CD4-positive, CD25-positive, alpha-beta regulatory T cell (primary cell): Measurements from ENCODE around the gene FASN. TPM values are rescaled to one million over a fixed set of nuclear protein-coding genes. Genes with fewer than 3 reads are reported as not detected.

Experiments
- ATAC-seq, 2 donors: fragments of 150-1000 bp; cut with Tn5 transposase; one replicate each; pipeline ENCODE4 v1.10.0; 2021; ENCODE audit warnings: low read depth in 2 of 2, moderate number of reproducible peaks in 2 of 2, moderate library complexity in 1 of 2
- DNase-seq, 3 donors: peaks; one replicate each; pipeline versions ENCODE4 v3.0.0 to v3.0.0-alpha.2; 2012 to 2022; ENCODE audit warnings: mixed read lengths in 1 of 3
- H3K27ac ChIP-seq: one replicate; pipeline ENCODE4 v1.7.0; 2013; ENCODE audit warnings: mild to moderate bottlenecking, low read length; ENCODE audit not compliant: insufficient read depth, poor library complexity, severe bottlenecking
- H3K27me3 ChIP-seq: one replicate; pipeline ENCODE4 v1.7.0; 2013; ENCODE audit warnings: low read length; ENCODE audit not compliant: control insufficient read depth, insufficient read depth
- H3K36me3 ChIP-seq: one replicate; pipeline ENCODE4 v1.7.0; 2013; ENCODE audit warnings: mild to moderate bottlenecking, low read length, moderate library complexity; ENCODE audit not compliant: control insufficient read depth, insufficient read depth
- H3K4me1 ChIP-seq: 2 replicates; pipeline ENCODE4 v1.7.0; 2013; ENCODE audit warnings: mild to moderate bottlenecking, low read length; ENCODE audit not compliant: insufficient read depth, control insufficient read depth, poor library complexity, severe bottlenecking
- H3K4me3 ChIP-seq: one replicate; pipeline ENCODE4 v1.7.0; 2013; ENCODE audit warnings: low read depth, mild to moderate bottlenecking, low read length, moderate library complexity
- H3K9me3 ChIP-seq, 2 experiments: 1 replicate in 1 of 2; 2 replicates in 1 of 2; pipeline ENCODE4 v1.7.0; 2013; ENCODE audit warnings: low read length in 2 of 2, mild to moderate bottlenecking in 1 of 2, moderate library complexity in 1 of 2; ENCODE audit not compliant: control insufficient read depth in 2 of 2
- H3K27ac Mint-ChIP-seq, 3 donors: one replicate each; pipeline ENCODE4 v1.8.0; 2020 to 2022; ENCODE audit warnings: mild to moderate bottlenecking in 3 of 3, mixed read lengths in 3 of 3, moderate library complexity in 2 of 3
- H3K27me3 Mint-ChIP-seq: one replicate; pipeline ENCODE4 v1.8.0; 2022; ENCODE audit warnings: mild to moderate bottlenecking, mixed read lengths
- H3K36me3 Mint-ChIP-seq: one replicate; pipeline ENCODE4 v1.8.0; 2020; ENCODE audit warnings: mixed read lengths
- H3K4me1 Mint-ChIP-seq, 4 donors: one replicate each; pipeline ENCODE4 v1.8.0; 2020 to 2022; ENCODE audit warnings: mixed read lengths in 4 of 4, mild to moderate bottlenecking in 1 of 4
- H3K4me3 Mint-ChIP-seq, 4 donors: one replicate each; pipeline ENCODE4 v1.8.0; 2020 to 2022; ENCODE audit warnings: mild to moderate bottlenecking in 4 of 4, mixed read lengths in 4 of 4, moderate library complexity in 3 of 4
- H3K9me3 Mint-ChIP-seq, 7 donors: one replicate each; pipeline ENCODE4 v1.8.0; 2020 to 2022; ENCODE audit warnings: mixed read lengths in 7 of 7, mild to moderate bottlenecking in 3 of 7, moderate library complexity in 2 of 7
- polyA plus RNA-seq, 4 donors: library from polyadenylated mRNA; unstranded; fragments of 300-500 nt; fragmentation: Illumina TruSeq; gene quantifications; one replicate each; pipeline ENCODE4 v1.2.3, GENCODE V29; 2021
- total RNA-seq: library from RNA; stranded (reverse); gene quantifications from one replicate; pipeline ENCODE4 v1.2.3, GENCODE V29; 2022

Gene FASN
- total and polyA plus RNA-seq, 5 donors from 2014 or later, result 0.23 to 153 (median 0.79) TPM

GRCh38 chr17:82108496-82108945, 10.5 kb upstream of the FASN start:
- no peak for ATAC-seq
- Mint-ChIP-seq H3K36me3 (no peaks in the 10 kb centered on the region), H3K27ac (peak overlapping the region; percentile 2 to 98 (median 82)), H3K4me3 (peak overlapping the region in 3 of 4 donors; percentile 24 to 48 (median 24)), H3K27me3 (no peaks in the 10 kb centered on the region), H3K9me3 (no peaks in the 10 kb centered on the region), H3K4me1 (peaks cover 0 to 40% (median 8%) of the 10 kb centered on the region in 4 donors)
- DNase-seq, result no peak
- Histone ChIP-seq H3K27ac (no peak overlapping the region), H3K4me3 (no peak overlapping the region), H3K36me3 (no peaks in the 10 kb centered on the region), H3K9me3 (no peaks in the 10 kb centered on the region), H3K27me3 (no peaks in the 10 kb centered on the region), H3K4me1 (peaks cover 30% of the 10 kb centered on the region)

DNA sequence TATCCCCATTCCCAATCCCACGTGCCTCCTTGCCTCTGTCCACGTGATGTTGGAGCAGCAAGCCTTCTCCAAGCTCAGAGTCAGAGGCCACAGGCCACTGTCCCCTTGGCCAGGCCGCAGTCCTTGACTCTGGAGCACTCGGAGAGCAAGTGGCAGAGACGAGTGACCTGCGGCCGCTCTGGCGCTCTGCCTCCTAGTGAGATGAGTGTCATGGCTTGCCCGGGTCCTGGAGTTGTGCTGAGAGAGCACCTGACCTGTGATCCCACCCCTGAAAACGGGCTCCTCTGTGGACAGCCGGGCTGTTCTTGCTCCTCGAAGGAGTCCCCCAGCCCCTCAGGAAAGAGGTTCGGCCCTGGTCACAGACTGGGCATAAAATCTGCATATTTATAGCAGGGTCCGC, 10.0 kb upstream of the FASN start:
- no peaks in the 10 kb centered on the region for H3K36me3 Mint-ChIP-seq
- H3K9me3 Mint-ChIP-seq, result no peaks in the 10 kb centered on the region

DNA sequence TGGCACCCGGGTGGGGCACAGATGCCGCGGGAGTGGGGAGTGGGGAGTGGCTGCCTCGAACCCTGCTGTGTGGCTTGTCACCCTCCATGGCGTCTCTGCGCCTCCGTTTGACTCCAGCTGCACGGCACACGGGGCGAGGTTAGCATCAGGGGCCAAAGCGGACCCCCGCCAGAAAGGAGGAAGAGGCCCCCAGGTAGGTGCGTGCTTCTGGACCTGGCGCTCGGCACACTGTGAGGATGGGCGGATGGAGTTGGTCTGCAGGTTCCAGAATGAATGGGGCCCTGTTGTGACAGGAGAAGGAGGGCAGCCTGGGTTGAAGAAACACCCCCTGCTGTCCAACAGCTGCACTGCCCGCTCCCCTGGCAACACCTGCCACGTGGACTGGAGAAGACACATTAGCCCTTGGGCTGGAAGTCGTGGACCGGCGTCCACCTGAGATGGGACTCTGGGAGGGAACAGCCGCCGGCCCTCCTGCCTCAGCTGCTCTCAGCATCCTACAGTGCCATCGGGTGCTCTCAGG, 9.4 kb upstream of the FASN start:
- ATAC-seq, result no peak
- Histone ChIP-seq H3K36me3 (no peaks in the 10 kb centered on the region), H3K4me3 (no peak overlapping the region), H3K27ac (peak overlapping the region; percentile 81), H3K4me1 (peaks cover 30% of the 10 kb centered on the region), H3K27me3 (no peaks in the 10 kb centered on the region), H3K9me3 (no peaks in the 10 kb centered on the region)
- no peaks in the 10 kb centered on the region for H3K9me3 Mint-ChIP-seq
- H3K27ac Mint-ChIP-seq, result peak overlapping the region in 2 of 3 donors; percentile 38 to 98
- DNase-seq, result peak in 1 of 3 donors; percentile 21
- no peaks in the 10 kb centered on the region for H3K27me3 Mint-ChIP-seq
- H3K4me1 Mint-ChIP-seq, result peaks cover 0 to 42% (median 8%) of the 10 kb centered on the region in 4 donors
- peak overlapping the region; percentile 35 to 53 (median 44) for H3K4me3 Mint-ChIP-seq
- no peaks in the 10 kb centered on the region for H3K36me3 Mint-ChIP-seq

More for the DNA sequence above, 10.0 kb upstream of the FASN start:
- Mint-ChIP-seq H3K4me3 (peak overlapping the region in 2 of 4 donors; percentile 24 to 32), H3K4me1 (peaks cover 0 to 40% (median 8%) of the 10 kb centered on the region in 4 donors), H3K27ac (peak overlapping the region in 2 of 3 donors; percentile 82 to 98), H3K27me3 (no peaks in the 10 kb centered on the region)
- no peak for DNase-seq
- H3K36me3 ChIP-seq, result no peaks in the 10 kb centered on the region
- no peaks in the 10 kb centered on the region for H3K27me3 ChIP-seq
- H3K4me3 ChIP-seq, result no peak overlapping the region
- H3K4me1 ChIP-seq, result peaks cover 30% of the 10 kb centered on the region
- no peak for ATAC-seq
- H3K27ac ChIP-seq, result no peak overlapping the region
- no peaks in the 10 kb centered on the region for H3K9me3 ChIP-seq

GRCh38 chr17:82106688-82107305, 8.8 kb upstream of the FASN start:
- no peaks in the 10 kb centered on the region for H3K36me3 Mint-ChIP-seq
- H3K4me1 Mint-ChIP-seq, result peaks cover 0 to 44% (median 8%) of the 10 kb centered on the region in 4 donors

DNA sequence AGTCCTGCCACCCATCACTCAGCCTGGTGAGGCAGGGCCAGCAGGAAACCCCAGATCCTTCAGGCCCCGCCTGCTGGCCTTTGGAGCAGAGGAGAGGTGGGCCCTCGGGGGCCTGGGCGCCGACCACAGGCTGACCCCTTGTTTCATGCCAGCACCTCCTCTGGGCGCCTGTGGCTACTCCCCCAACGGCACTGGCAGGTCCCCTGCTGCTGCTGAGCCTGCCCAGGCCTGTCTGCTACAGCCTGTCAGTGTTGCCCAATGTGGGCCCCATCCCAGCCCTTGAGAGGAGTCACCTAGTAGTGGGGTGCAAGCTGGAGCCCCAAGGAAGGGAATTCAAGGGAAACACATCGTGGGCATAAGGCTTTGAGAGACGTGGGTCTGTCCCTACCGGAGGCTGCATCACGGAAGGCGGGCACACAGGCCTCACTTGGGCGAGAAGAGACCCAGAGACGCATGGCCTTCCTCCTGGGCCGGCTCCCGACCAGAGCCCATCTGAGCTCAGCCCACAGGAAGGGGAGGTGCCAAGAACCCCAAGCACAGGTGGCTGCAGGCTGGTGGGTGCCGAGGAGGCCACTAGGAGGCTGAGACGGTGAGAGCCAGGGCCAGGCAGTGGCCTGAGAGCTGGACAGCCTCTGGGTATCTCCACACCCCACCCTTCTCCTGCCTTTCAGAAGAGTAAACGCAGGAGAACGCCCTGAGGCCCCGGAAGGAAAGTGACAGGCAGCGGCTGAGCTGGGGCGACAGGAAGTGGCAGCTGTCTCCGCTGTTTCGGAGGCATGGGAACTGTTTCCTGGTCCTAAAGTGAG, 8.0 kb upstream of the FASN start:
- no peaks in the 10 kb centered on the region for H3K9me3 Mint-ChIP-seq
- peak overlapping the region; percentile 88 to 95 (median 92) for H3K4me3 Mint-ChIP-seq
- no peaks in the 10 kb centered on the region for H3K36me3 ChIP-seq
- peak overlapping the region; percentile 81 for H3K27ac ChIP-seq
- no peaks in the 10 kb centered on the region for H3K9me3 ChIP-seq
- DNase-seq, result peak; percentile 45 to 86 (median 56)
- H3K4me1 Mint-ChIP-seq, result peaks cover 0 to 45% (median 8%) of the 10 kb centered on the region in 4 donors
- peaks cover 30% of the 10 kb centered on the region for H3K4me1 ChIP-seq
- no peaks in the 10 kb centered on the region for H3K36me3 Mint-ChIP-seq
- no peaks in the 10 kb centered on the region for H3K27me3 ChIP-seq
- H3K27ac Mint-ChIP-seq, result peak overlapping the region; percentile 98
- no peaks in the 10 kb centered on the region for H3K27me3 Mint-ChIP-seq
- peak overlapping the region; percentile 75 for H3K4me3 ChIP-seq
- ATAC-seq, result peak; percentile 75 to 85

More at GRCh38 chr17:82106688-82107305, 8.8 kb upstream of the FASN start:
- H3K4me3 ChIP-seq, result peak overlapping the region; percentile 75
- H3K27ac ChIP-seq, result peak overlapping the region; percentile 81
- no peaks in the 10 kb centered on the region for H3K36me3 ChIP-seq
- peak overlapping the region; percentile 88 to 95 (median 92) for H3K4me3 Mint-ChIP-seq
- H3K27me3 ChIP-seq, result no peaks in the 10 kb centered on the region
- H3K27me3 Mint-ChIP-seq, result no peaks in the 10 kb centered on the region
- ATAC-seq (no peak), DNase-seq (no peak)
- peaks cover 30% of the 10 kb centered on the region for H3K4me1 ChIP-seq
- H3K9me3 Mint-ChIP-seq, result no peaks in the 10 kb centered on the region
- no peaks in the 10 kb centered on the region for H3K9me3 ChIP-seq
- H3K27ac Mint-ChIP-seq, result peak overlapping the region; percentile 98

GRCh38 chr17:82105417-82105881, 7.4 kb upstream of the FASN start:
- peak overlapping the region; percentile 75 for H3K4me3 ChIP-seq
- H3K36me3 Mint-ChIP-seq, result no peaks in the 10 kb centered on the region
- DNase-seq (no peak), ATAC-seq (no peak)
- no peaks in the 10 kb centered on the region for H3K9me3 ChIP-seq
- H3K27me3 Mint-ChIP-seq, result no peaks in the 10 kb centered on the region
- no peaks in the 10 kb centered on the region for H3K27me3 ChIP-seq
- H3K4me3 Mint-ChIP-seq, result peak overlapping the region; percentile 29 to 91 (median 70)
- H3K4me1 ChIP-seq, result peaks cover 30% of the 10 kb centered on the region
- H3K36me3 ChIP-seq, result no peaks in the 10 kb centered on the region
- H3K27ac ChIP-seq, result peak overlapping the region; percentile 81
- peaks cover 0 to 45% (median 6%) of the 10 kb centered on the region in 4 donors for H3K4me1 Mint-ChIP-seq
- no peaks in the 10 kb centered on the region for H3K9me3 Mint-ChIP-seq
- H3K27ac Mint-ChIP-seq, result peak overlapping the region; percentile 87 to 98 (median 98)

DNA sequence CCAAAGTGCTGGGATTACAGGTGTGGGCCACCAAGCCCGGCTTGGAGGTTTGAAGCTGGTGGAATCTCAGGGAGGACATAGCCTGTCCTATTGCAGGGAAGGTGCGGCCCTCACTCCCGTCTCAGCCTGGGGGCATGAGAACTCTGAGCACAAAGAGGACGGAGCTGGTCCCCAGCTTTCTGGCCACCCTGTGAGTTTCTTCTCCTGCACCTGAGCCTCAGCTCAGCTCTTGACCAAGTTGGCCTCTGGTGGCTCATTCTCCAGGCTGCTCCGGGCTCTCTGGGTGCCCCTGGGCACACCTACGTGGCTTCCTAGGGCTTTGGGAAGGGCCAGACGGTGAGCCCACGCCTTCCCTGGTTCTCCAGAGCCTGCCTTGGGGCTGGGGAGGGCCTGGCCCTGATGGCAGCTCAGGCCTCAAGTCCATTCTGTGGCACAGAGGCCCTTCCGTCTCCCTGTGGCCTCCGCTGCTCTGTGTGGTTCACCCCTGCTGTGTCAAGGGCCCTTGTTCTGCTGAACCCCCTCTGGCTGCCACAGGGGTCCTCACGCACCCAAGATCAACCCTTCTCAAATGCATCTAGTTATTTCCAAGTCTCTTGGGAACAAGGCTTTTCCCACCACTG, 6.9 kb upstream of the FASN start:
- Mint-ChIP-seq H3K4me3 (peak overlapping the region; percentile 29 to 91 (median 45)), H3K36me3 (no peaks in the 10 kb centered on the region), H3K27ac (peak overlapping the region in 2 of 3 donors; percentile 87 to 98), H3K27me3 (no peaks in the 10 kb centered on the region), H3K4me1 (peaks cover 0 to 44% (median 7%) of the 10 kb centered on the region in 4 donors), H3K9me3 (no peaks in the 10 kb centered on the region)
- no peak for ATAC-seq
- Histone ChIP-seq H3K27ac (peak overlapping the region; percentile 21), H3K36me3 (no peaks in the 10 kb centered on the region), H3K9me3 (no peaks in the 10 kb centered on the region), H3K4me3 (no peak overlapping the region), H3K4me1 (peaks cover 30% of the 10 kb centered on the region), H3K27me3 (no peaks in the 10 kb centered on the region)
- no peak for DNase-seq
